A673 (cell line): ENCODE results near the gene SCYL1. TPM values are rescaled to one million over a fixed set of nuclear protein-coding genes. Genes with fewer than 3 reads are reported as not detected.

Source experiments
- BruUV-seq: library from RNA; stranded (reverse); fragments of 400-500 nt; replicated peaks from 2 replicates; lab custom pipeline; 2021; lab: Mats Ljungman, UMichigan
- CTCF ChIA-PET: fragments of 300-600 bp; sonication (Branson Sonifier 250); formaldehyde crosslinking; loops from one replicate; lab custom pipeline; 2022; ENCODE audit warnings: antibody characterized with exemption; lab: Charles Lee
- POLR2A ChIA-PET: fragments of 300-600 bp; sonication (Branson Sonifier 250); formaldehyde crosslinking; loops from one replicate; lab custom pipeline; 2022; ENCODE audit warnings: antibody characterized with exemption; ENCODE audit not compliant: low non-redundant PET; lab: Charles Lee
- DNase-seq: peaks from one replicate; pipeline ENCODE4 v3.0.0-alpha.2; 2015; ENCODE audit warnings: low spot score
- H3K27ac ChIP-seq: fragments of 200-600 bp; sonication (generic); 2 replicates; pipeline ENCODE4 v1.5.1; 2016; ENCODE audit warnings: mixed run types, low read depth, mild to moderate bottlenecking, mixed read lengths, antibody characterized with exemption, low read length; ENCODE audit not compliant: poor library complexity, severe bottlenecking
- H3K27me3 ChIP-seq: fragments of 200-600 bp; sonication (generic); replicated peaks from 2 replicates; pipeline ENCODE4 v1.6.1; 2017; ENCODE audit warnings: mixed run types, low read depth, mild to moderate bottlenecking, mixed read lengths, antibody characterized with exemption, low read length; ENCODE audit not compliant: insufficient read depth, poor library complexity
- H3K36me3 ChIP-seq: fragments of 200-600 bp; sonication (generic); 2 replicates; pipeline ENCODE4 v1.6.1; 2016; ENCODE audit warnings: mixed run types, mild to moderate bottlenecking, mixed read lengths, antibody characterized with exemption, low read length; ENCODE audit not compliant: insufficient read depth, poor library complexity, severe bottlenecking
- H3K4me1 ChIP-seq: fragments of 200-600 bp; sonication (generic); 2 replicates; pipeline ENCODE4 v1.6.1; 2017; ENCODE audit warnings: mixed run types, mild to moderate bottlenecking, mixed read lengths, antibody characterized with exemption, low read length; ENCODE audit not compliant: insufficient read depth, poor library complexity, severe bottlenecking
- H3K4me3 ChIP-seq: fragments of 200-600 bp; sonication (generic); 2 replicates; pipeline ENCODE4 v1.5.1; 2016; ENCODE audit warnings: low read depth, mixed run types, mild to moderate bottlenecking, mixed read lengths, low read length; ENCODE audit not compliant: poor library complexity, severe bottlenecking
- H3K9me3 ChIP-seq: fragments of 200-600 bp; sonication (generic); 2 replicates; pipeline ENCODE4 v1.6.1; 2016; ENCODE audit warnings: mixed run types, low read depth, mild to moderate bottlenecking, mixed read lengths, antibody characterized with exemption, low read length; ENCODE audit not compliant: poor library complexity, severe bottlenecking
- CTCF ChIP-seq: fragments of 300-800, 200-600 bp; sonication (generic); conservative IDR thresholded peaks from 2 replicates; pipeline ENCODE4 v1.5.1; 2017; ENCODE audit warnings: low read depth, mild to moderate bottlenecking, antibody characterized with exemption, low read length, moderate library complexity, mixed read lengths
- EZH2 ChIP-seq: fragments of 200-600 bp; sonication (generic); IDR thresholded peaks from 2 replicates; pipeline ENCODE4 v1.6.1; 2017; ENCODE audit warnings: borderline replicate concordance, low read depth, mild to moderate bottlenecking, mixed read lengths, antibody characterized with exemption, low read length; ENCODE audit not compliant: poor library complexity, severe bottlenecking
- intact Hi-C: fragments of 100-400 bp; cut with micrococcal nuclease; formaldehyde crosslinking; loops from one replicate; pipeline ENCODE4 v1.10.0; 2022; ENCODE audit not compliant: unreplicated experiment
- total RNA-seq: library from RNA; stranded (reverse); gene quantifications from 2 replicates; pipeline ENCODE4 v1.2.3, GENCODE V29; 2021

SCYL1 gene
- total RNA-seq, 1 experiment from 2014 or later, result 90.6 TPM

GRCh38 chr11:65498977-65499712 lies 25.7 kb upstream of the SCYL1 start, which contains the start of gene MALAT1:
Gene MALAT1 (plus strand): TSS chr11:65499045.
- ChIA-PET POLR2A (interaction anchor here (0.5 to 3.2 kb wide), 21 partner anchors 7 to 1175 kb away, joined by 3 to 37 read pairs (median 5); partner anchors contain the start of gene NEAT1), CTCF (no interaction called here)
- Histone ChIP-seq H3K4me1 (peaks cover 28% of the 10 kb centered on the region), H3K9me3 (no peaks in the 10 kb centered on the region), H3K36me3 (peaks cover 46% of the 10 kb centered on the region), H3K4me3 (peak within 1 kb of the TSS; percentile 85), H3K27ac (peak within 1 kb of the TSS; percentile 100), H3K27me3 (no peaks in the 10 kb centered on the region)
- TSS peak; percentile 55 for BruUV-seq
- TF ChIP-seq EZH2 (no peak), CTCF (no peak)
- DNase-seq, result peak; percentile 98
- intact Hi-C loops, result no loop called here

- POLR2A ChIA-PET, result interaction anchor here (0.5 to 3.2 kb wide), 20 partner anchors 8 to 643 kb away, joined by 3 to 37 read pairs (median 6); partner anchors contain the start of gene NEAT1
- intact Hi-C loops, result no loop called here
- no peak for DNase-seq
- CTCF ChIA-PET, result no interaction called here
- H3K4me1 ChIP-seq, result peaks cover 26% of the 10 kb centered on the region
- H3K27me3 ChIP-seq, result no peaks in the 10 kb centered on the region
- H3K9me3 ChIP-seq, result no peaks in the 10 kb centered on the region
- H3K36me3 ChIP-seq, result peaks cover 53% of the 10 kb centered on the region
- TF ChIP-seq CTCF (no peak), EZH2 (no peak)
- no TSS peak for BruUV-seq
- peak overlapping the region; percentile 85 for H3K4me3 ChIP-seq
- H3K27ac ChIP-seq, result peak overlapping the region; percentile 100
Observed at GRCh38 chr11:65499713-65500386, 25.0 kb upstream of the SCYL1 start.

GRCh38 chr11:65500387-65501185 lies 24.3 kb upstream of the SCYL1 start:
- CTCF ChIA-PET, result interaction anchor here (0.7 kb wide), 1 partner anchor 95 kb away, joined by 3 read pairs; no protein-coding TSS in a partner anchor
- intact Hi-C loops, result no loop called here
- H3K36me3 ChIP-seq, result peaks cover 60% of the 10 kb centered on the region

More at GRCh38 chr11:65500387-65501185, 24.3 kb upstream of the SCYL1 start:
- no peak for TF ChIP-seq EZH2
- no peak for TF ChIP-seq CTCF
- POLR2A ChIA-PET, result interaction anchor here (0.6 to 3.2 kb wide), 17 partner anchors 8 to 642 kb away, joined by 3 to 37 read pairs (median 4); no protein-coding TSS in a partner anchor
- BruUV-seq, result no TSS peak
- Histone ChIP-seq H3K27me3 (no peaks in the 10 kb centered on the region), H3K9me3 (no peaks in the 10 kb centered on the region), H3K27ac (peak overlapping the region; percentile 100), H3K4me3 (peak overlapping the region; percentile 85), H3K4me1 (peaks cover 33% of the 10 kb centered on the region)
- peak; percentile 74 for DNase-seq
